Stimulated activated CD8-positive, alpha-beta memory T cell treated with anti-CD3 and anti-CD28 coated beads, Interleukin-7, amount 100 ng/mL, for 24 hours (primary cell): ENCODE measurements around the gene MARCHF9.
"Not testable (repeated sequence)": the region's sequence is repeated elsewhere in the genome, so short reads cannot be mapped to it uniquely, and the experiment has no call there.

Experiments
- DNase-seq: peaks from one replicate; pipeline ENCODE4 v3.0.0-alpha.2; 2020; ENCODE audit warnings: low read depth

Gene MARCHF9

GRCh38 chr12:57771236-57771872, 16.5 kb downstream of the MARCHF9 start:
- DNase-seq: peak; percentile 84

- peak; percentile 89 for DNase-seq
Observed at GRCh38 chr12:57771873-57772428, 17.0 kb downstream of the MARCHF9 start, which contains the start of gene METTL1. Gene METTL1, minus strand, starts transcription at chr12:57772105. Its CDS starts 22 bp downstream, at chr12:57772083.

- DNase-seq: no peak
Observed at GRCh38 chr12:57772429-57773322, 17.8 kb downstream of the MARCHF9 start, which contains the start of gene EEF1AKMT3. Gene EEF1AKMT3, plus strand, starts transcription at chr12:57772614. Its CDS starts 111 bp downstream, at chr12:57772725.

GRCh38 chr12:57774634-57775033, 19.7 kb downstream of the MARCHF9 start:
- not testable (repeated sequence) for DNase-seq

- no peak for DNase-seq
Observed at GRCh38 chr12:57775044-57775443, 20.1 kb downstream of the MARCHF9 start.

GRCh38 chr12:57775563-57776246, 20.8 kb downstream of the MARCHF9 start:
- no peak for DNase-seq

- DNase-seq: no peak
Observed at GRCh38 chr12:57776247-57776587, 21.3 kb downstream of the MARCHF9 start.

GRCh38 chr12:57777367-57777766, 22.5 kb downstream of the MARCHF9 start:
- DNase-seq: no peak

- no peak for DNase-seq
Observed at GRCh38 chr12:57777911-57778310, 23.0 kb downstream of the MARCHF9 start.

GRCh38 chr12:57779736-57780135, 24.8 kb downstream of the MARCHF9 start:
- no peak for DNase-seq

- no peak for DNase-seq
Observed at GRCh38 chr12:57780284-57780897, 25.5 kb downstream of the MARCHF9 start.

GRCh38 chr12:57781244-57781643, 26.3 kb downstream of the MARCHF9 start:
- no peak for DNase-seq

- DNase-seq: no peak
Observed at GRCh38 chr12:57781801-57782200, 26.9 kb downstream of the MARCHF9 start.

- no peak for DNase-seq
Observed at GRCh38 chr12:57782243-57782607, 27.3 kb downstream of the MARCHF9 start.

- DNase-seq: peak; percentile 96
Observed at GRCh38 chr12:57782608-57783465, 27.9 kb downstream of the MARCHF9 start, which contains the start of gene TSFM. Gene TSFM, plus strand, starts transcription at chr12:57782787. Its CDS starts 15 bp downstream, at chr12:57782802.

GRCh38 chr12:57783466-57783801, 28.5 kb downstream of the MARCHF9 start:
- no peak for DNase-seq

GRCh38 chr12:57783861-57784260, 29.0 kb downstream of the MARCHF9 start:
- no peak for DNase-seq

GRCh38 chr12:57793920-57794319, 39.0 kb downstream of the MARCHF9 start:
- DNase-seq: no peak

- DNase-seq: no peak
Observed at GRCh38 chr12:57795354-57795753, 40.5 kb downstream of the MARCHF9 start.

- DNase-seq: no peak
Observed at GRCh38 chr12:57796996-57797395, 42.1 kb downstream of the MARCHF9 start.

- DNase-seq: no peak
Observed at GRCh38 chr12:57797933-57798332, 43.0 kb downstream of the MARCHF9 start.
